Fibroblast of lung (primary cell): ENCODE results near the gene STBD1.

Experiments used
- EZH2 ChIP-seq: IDR thresholded peaks from 2 replicates; pipeline ENCODE4 v1.5.1; 2012; ENCODE audit warnings: low read length, control low read depth, mild to moderate bottlenecking; ENCODE audit errors: missing control alignments
- TF ChIP-seq, protein P1 (sequence below), 2 donors: IDR thresholded peaks in 1 of 2; conservative IDR thresholded peaks in 1 of 2; 1 replicate in 1 of 2; 2 replicates in 1 of 2; pipeline ENCODE4 v1.5.1; 2011 to 2012; ENCODE audit warnings: low read length in 2 of 2, control low read depth in 1 of 2, inconsistent platforms in 1 of 2, low read depth in 1 of 2, mild to moderate bottlenecking in 1 of 2

DNA sequence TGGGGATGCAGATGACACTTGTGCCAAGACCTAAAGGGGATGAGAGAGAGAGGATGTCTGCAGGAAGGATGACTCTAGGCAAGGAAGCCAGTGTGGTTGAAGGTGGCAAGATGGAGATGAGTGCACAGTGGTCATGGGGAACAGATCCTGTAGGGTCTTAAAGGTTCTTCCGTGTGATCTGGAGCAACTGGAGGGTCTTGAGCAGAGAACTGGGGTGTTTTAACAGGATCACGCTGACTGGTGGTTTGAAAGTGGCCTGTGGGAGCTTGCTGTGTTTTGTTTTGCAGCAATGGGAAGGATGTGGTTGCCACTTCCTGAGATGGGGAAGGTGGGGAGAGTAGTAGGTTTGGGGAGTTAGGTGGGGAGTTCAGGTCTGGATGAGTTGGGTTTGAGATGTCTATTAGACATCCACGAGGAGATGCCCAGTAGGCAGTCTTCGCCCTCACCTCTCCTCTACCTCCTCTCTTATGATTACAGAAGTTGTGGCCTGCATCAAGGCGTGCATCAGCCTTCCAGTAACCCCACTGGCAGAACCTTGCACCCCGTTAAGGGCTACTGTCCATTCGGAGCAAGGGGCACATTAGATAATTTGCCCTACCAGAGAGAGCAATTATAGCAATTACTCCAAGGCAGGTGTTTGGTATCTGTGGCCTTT, 1.4 kb upstream of the STBD1 start:
- TF ChIP-seq, protein P1, sequence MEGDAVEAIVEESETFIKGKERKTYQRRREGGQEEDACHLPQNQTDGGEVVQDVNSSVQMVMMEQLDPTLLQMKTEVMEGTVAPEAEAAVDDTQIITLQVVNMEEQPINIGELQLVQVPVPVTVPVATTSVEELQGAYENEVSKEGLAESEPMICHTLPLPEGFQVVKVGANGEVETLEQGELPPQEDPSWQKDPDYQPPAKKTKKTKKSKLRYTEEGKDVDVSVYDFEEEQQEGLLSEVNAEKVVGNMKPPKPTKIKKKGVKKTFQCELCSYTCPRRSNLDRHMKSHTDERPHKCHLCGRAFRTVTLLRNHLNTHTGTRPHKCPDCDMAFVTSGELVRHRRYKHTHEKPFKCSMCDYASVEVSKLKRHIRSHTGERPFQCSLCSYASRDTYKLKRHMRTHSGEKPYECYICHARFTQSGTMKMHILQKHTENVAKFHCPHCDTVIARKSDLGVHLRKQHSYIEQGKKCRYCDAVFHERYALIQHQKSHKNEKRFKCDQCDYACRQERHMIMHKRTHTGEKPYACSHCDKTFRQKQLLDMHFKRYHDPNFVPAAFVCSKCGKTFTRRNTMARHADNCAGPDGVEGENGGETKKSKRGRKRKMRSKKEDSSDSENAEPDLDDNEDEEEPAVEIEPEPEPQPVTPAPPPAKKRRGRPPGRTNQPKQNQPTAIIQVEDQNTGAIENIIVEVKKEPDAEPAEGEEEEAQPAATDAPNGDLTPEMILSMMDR (conservative IDR thresholded peaks at IDR 0.05 in 1 of 2, IDR thresholded peaks at IDR 0.05 in 1 of 2; ENCODE audit: low read depth in 1 of 2, low read length in 2 of 2): no peak
- TF ChIP-seq EZH2: no peak
